Loucy (cell line): ENCODE data around the gene BCL11B.

Experiments used
- H2AFZ ChIP-seq: fragments of 200-600 bp; sonication (generic); 2 replicates; pipeline ENCODE4 v1.6.0; 2016; ENCODE audit warnings: antibody characterized with exemption, mild to moderate bottlenecking, low read length, moderate library complexity
- H3F3A ChIP-seq: fragments of 200-600 bp; 2 replicates; pipeline ENCODE4 v1.6.0; 2016; ENCODE audit warnings: antibody characterized with exemption, low read depth, mild to moderate bottlenecking
- H3K27me3 ChIP-seq: fragments of 200-600 bp; sonication (generic); 2 replicates; pipeline ENCODE4 v1.6.1; 2014; ENCODE audit warnings: low read length, mild to moderate bottlenecking; ENCODE audit not compliant: insufficient read depth, poor library complexity, severe bottlenecking
- H3K36me3 ChIP-seq: fragments of 200-600 bp; sonication (generic); 2 replicates; pipeline ENCODE4 v1.6.1; 2016; ENCODE audit warnings: low read length; ENCODE audit not compliant: insufficient read depth
- H3K4me1 ChIP-seq: fragments of 200-600 bp; sonication (generic); 2 replicates; pipeline ENCODE4 v1.5.1; 2014; ENCODE audit warnings: low read length, mild to moderate bottlenecking; ENCODE audit not compliant: insufficient read depth, poor library complexity, severe bottlenecking
- H3K4me2 ChIP-seq: fragments of 200-600 bp; sonication (generic); 2 replicates; pipeline ENCODE4 v1.6.0; 2014; ENCODE audit warnings: antibody characterized with exemption, low read length, low read depth, mild to moderate bottlenecking; ENCODE audit not compliant: poor library complexity, severe bottlenecking
- H3K4me3 ChIP-seq: fragments of 200-600 bp; sonication (generic); 2 replicates; pipeline ENCODE4 v1.5.1; 2014; ENCODE audit warnings: low read length, mild to moderate bottlenecking, mixed read lengths; ENCODE audit not compliant: poor library complexity, severe bottlenecking
- H3K79me2 ChIP-seq: fragments of 200-600 bp; sonication (generic); 2 replicates; pipeline ENCODE4 v1.6.1; 2014; ENCODE audit warnings: low read length; ENCODE audit not compliant: insufficient read depth
- H3K9ac ChIP-seq: fragments of 200-600 bp; sonication (generic); 2 replicates; pipeline ENCODE4 v1.6.0; 2014; ENCODE audit warnings: mild to moderate bottlenecking, low read depth, low read length, moderate library complexity; ENCODE audit not compliant: poor library complexity, severe bottlenecking
- H3K9me2 ChIP-seq: fragments of 200-600 bp; sonication (generic); replicated peaks from 2 replicates; pipeline ENCODE4 v1.6.1; 2016; ENCODE audit warnings: low read depth, low read length, mixed read lengths
- H3K9me3 ChIP-seq: fragments of 200-600 bp; sonication (generic); 2 replicates; pipeline ENCODE4 v1.6.1; 2014; ENCODE audit warnings: mild to moderate bottlenecking, antibody characterized with exemption, low read length, low read depth; ENCODE audit not compliant: insufficient read depth
- H4K20me1 ChIP-seq: fragments of 200-600 bp; sonication (generic); 2 replicates; pipeline ENCODE4 v1.6.0; 2014; ENCODE audit warnings: antibody characterized with exemption, low read length, mild to moderate bottlenecking; ENCODE audit not compliant: insufficient read depth, poor library complexity, severe bottlenecking
- CTCF ChIP-seq: fragments of 200-600 bp; sonication (generic); conservative IDR thresholded peaks from 2 replicates; pipeline ENCODE4 v1.5.1; 2014; ENCODE audit warnings: mild to moderate bottlenecking, antibody characterized with exemption, low read length
- EZH2phosphoT487 ChIP-seq: fragments of 200-600 bp; IDR thresholded peaks from 2 replicates; pipeline ENCODE4 v1.6.1; 2018; ENCODE audit warnings: antibody characterized with exemption, mild to moderate bottlenecking, moderate library complexity, borderline replicate concordance

Gene BCL11B

GRCh38 chr14:99211410-99211809 lies 60.6 kb downstream of the BCL11B start:
- no peaks in the 10 kb centered on the region for H3K27me3 ChIP-seq
- no peaks in the 10 kb centered on the region for H3K9me2 ChIP-seq
- no peaks in the 10 kb centered on the region for H3K9me3 ChIP-seq
- H3K4me2 ChIP-seq, result no peak overlapping the region
- H3K79me2 ChIP-seq, result peaks cover 100% of the 10 kb centered on the region
- H3K9ac ChIP-seq, result no peak overlapping the region
- no peaks in the 10 kb centered on the region for H3F3A ChIP-seq
- H4K20me1 ChIP-seq, result peaks cover 65% of the 10 kb centered on the region
- H3K4me3 ChIP-seq, result no peak overlapping the region
- no peak for TF ChIP-seq EZH2phosphoT487
- no peak for TF ChIP-seq CTCF
- H3K36me3 ChIP-seq, result peaks cover 25% of the 10 kb centered on the region; the same call in 1 of the 2 replicates
- no peak overlapping the region for H2AFZ ChIP-seq
- H3K4me1 ChIP-seq, result no peaks in the 10 kb centered on the region

DNA sequence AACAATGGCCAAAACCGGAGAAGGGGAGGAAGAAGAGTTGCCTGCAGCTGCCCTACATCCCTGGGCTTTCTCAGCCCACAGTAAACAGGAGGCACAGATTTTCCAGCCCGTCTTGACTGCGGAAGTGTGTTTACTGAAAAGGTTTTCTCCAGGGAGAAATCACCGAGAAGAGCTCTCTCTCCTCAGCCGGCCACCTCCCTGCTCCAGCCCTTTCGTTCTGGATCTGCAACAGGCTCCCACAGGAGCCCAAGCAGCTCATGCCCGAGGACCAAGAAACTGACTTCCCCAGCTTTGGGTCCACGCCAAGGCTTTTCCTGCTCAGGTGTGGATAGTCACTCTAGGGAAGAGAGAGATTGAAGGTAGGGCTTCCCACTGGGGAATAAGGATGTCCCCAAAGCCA lies 61.7 kb downstream of the BCL11B start:
- Histone ChIP-seq H3K36me3 (peaks cover 33% of the 10 kb centered on the region; the same call in 1 of the 2 replicates), H3K9me3 (no peaks in the 10 kb centered on the region), H3K4me3 (no peak overlapping the region), H3K4me1 (no peaks in the 10 kb centered on the region), H3K4me2 (no peak overlapping the region), H3K79me2 (peaks cover 100% of the 10 kb centered on the region), H4K20me1 (peaks cover 65% of the 10 kb centered on the region), H2AFZ (no peak overlapping the region), H3F3A (no peaks in the 10 kb centered on the region), H3K27me3 (no peaks in the 10 kb centered on the region), H3K9ac (no peak overlapping the region), H3K9me2 (no peaks in the 10 kb centered on the region)
- TF ChIP-seq EZH2phosphoT487, result no peak

- Histone ChIP-seq H3K9me2 (no peaks in the 10 kb centered on the region), H3K36me3 (peaks cover 42% of the 10 kb centered on the region; the same call in 1 of the 2 replicates), H3K27me3 (no peaks in the 10 kb centered on the region), H3K4me1 (no peaks in the 10 kb centered on the region), H4K20me1 (peaks cover 64% of the 10 kb centered on the region), H3K79me2 (peaks cover 100% of the 10 kb centered on the region), H3K4me2 (no peak overlapping the region), H3K9me3 (no peaks in the 10 kb centered on the region), H3K4me3 (no peak overlapping the region), H3F3A (no peaks in the 10 kb centered on the region), H2AFZ (no peak overlapping the region), H3K9ac (no peak overlapping the region)
- TF ChIP-seq CTCF, result no peak
- no peak for TF ChIP-seq EZH2phosphoT487
Observed at GRCh38 chr14:99209409-99209808, 62.6 kb downstream of the BCL11B start.

DNA sequence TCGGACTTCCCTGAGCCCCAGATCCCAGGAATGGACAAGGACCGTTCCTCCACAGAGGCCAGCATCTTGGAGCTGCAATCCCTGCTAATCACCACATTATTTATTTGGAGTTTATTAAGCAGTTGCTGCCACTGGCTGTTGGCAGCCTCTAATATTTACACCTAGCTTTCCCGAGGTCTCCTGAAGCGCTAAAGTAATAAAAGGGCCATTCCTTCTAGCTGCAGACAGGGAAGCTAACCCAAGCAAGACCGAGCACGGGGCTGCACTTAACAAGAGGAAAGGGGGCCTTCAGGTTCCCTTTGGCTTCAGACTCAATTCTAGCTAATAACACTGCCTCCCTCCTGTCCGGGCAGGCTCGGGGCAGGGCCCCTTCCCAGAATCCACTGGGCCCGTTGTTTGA lies 63.7 kb downstream of the BCL11B start:
- H4K20me1 ChIP-seq, result peaks cover 59% of the 10 kb centered on the region
- H3K9ac ChIP-seq, result no peak overlapping the region
- peaks cover 42% of the 10 kb centered on the region; the same call in 1 of the 2 replicates for H3K36me3 ChIP-seq
- no peaks in the 10 kb centered on the region for H3K9me2 ChIP-seq
- no peaks in the 10 kb centered on the region for H3K27me3 ChIP-seq
- no peaks in the 10 kb centered on the region for H3K4me1 ChIP-seq
- H3K4me3 ChIP-seq, result no peak overlapping the region
- no peaks in the 10 kb centered on the region for H3K9me3 ChIP-seq
- no peak overlapping the region for H2AFZ ChIP-seq
- H3K79me2 ChIP-seq, result peaks cover 100% of the 10 kb centered on the region
- TF ChIP-seq EZH2phosphoT487 (no peak), CTCF (no peak)
- H3K4me2 ChIP-seq, result no peak overlapping the region
- H3F3A ChIP-seq, result no peaks in the 10 kb centered on the region
